OCI-LY7 (cell line): ENCODE measurements around the gene CABCOCO1. TPM values are rescaled to one million over a fixed set of nuclear protein-coding genes. Genes with fewer than 3 reads are reported as not detected.

ENCODE experiments used
- BruUV-seq: library from RNA; stranded (reverse); fragments of 400-500 nt; replicated peaks from 2 replicates; lab custom pipeline; 2021; lab: Mats Ljungman, UMichigan
- CTCF ChIA-PET: fragments of 300-600 bp; sonication (Branson Sonifier 250); formaldehyde crosslinking; loops from one replicate; lab custom pipeline; 2022; ENCODE audit warnings: antibody characterized with exemption; ENCODE audit not compliant: unreplicated experiment; lab: Charles Lee
- POLR2A ChIA-PET: fragments of 300-600 bp; sonication (Branson Sonifier 250); formaldehyde crosslinking; loops from one replicate; lab custom pipeline; 2022; ENCODE audit warnings: antibody characterized with exemption; lab: Charles Lee
- DNase-seq: peaks from one replicate; pipeline ENCODE4 v3.0.0-alpha.2; 2015; ENCODE audit warnings: low spot score
- H2AFZ ChIP-seq: fragments of 200-600 bp; sonication (generic), shearing (Covaris generic); 2 replicates; pipeline ENCODE4 v1.6.1; 2014; ENCODE audit warnings: mild to moderate bottlenecking, antibody characterized with exemption, low read length, moderate library complexity
- H3K27ac ChIP-seq: fragments of 200-600 bp; sonication (generic); 2 replicates; pipeline ENCODE4 v1.5.1; 2014; ENCODE audit warnings: mixed run types, low read depth, mild to moderate bottlenecking, moderate library complexity, low read length, inconsistent platforms; ENCODE audit not compliant: poor library complexity, severe bottlenecking
- H3K36me3 ChIP-seq: fragments of 200-600 bp; sonication (generic); 2 replicates; pipeline ENCODE4 v1.6.1; 2014; ENCODE audit warnings: mild to moderate bottlenecking, antibody characterized with exemption, low read length, moderate library complexity, mixed read lengths; ENCODE audit not compliant: insufficient read depth
- H3K4me1 ChIP-seq: fragments of 200-600 bp; sonication (generic); 2 replicates; pipeline ENCODE4 v1.5.1; 2014; ENCODE audit warnings: mild to moderate bottlenecking, low read length; ENCODE audit not compliant: insufficient read depth, poor library complexity, severe bottlenecking
- H3K4me2 ChIP-seq: fragments of 200-600 bp; sonication (generic); 2 replicates; pipeline ENCODE4 v1.6.1; 2014; ENCODE audit warnings: mild to moderate bottlenecking, low read length
- H3K4me3 ChIP-seq: fragments of 200-600 bp; sonication (generic); 2 replicates; pipeline ENCODE4 v1.5.1; 2014; ENCODE audit warnings: mild to moderate bottlenecking, low read depth, low read length; ENCODE audit not compliant: poor library complexity, severe bottlenecking
- H3K79me2 ChIP-seq: fragments of 200-600 bp; sonication (generic); 2 replicates; pipeline ENCODE4 v1.6.1; 2016; ENCODE audit warnings: low read depth, mild to moderate bottlenecking, low read length, moderate library complexity, mixed read lengths; ENCODE audit not compliant: insufficient read depth
- H3K9me2 ChIP-seq: fragments of 200-600 bp; sonication (generic); 2 replicates; pipeline ENCODE4 v1.6.1; 2016; ENCODE audit warnings: mild to moderate bottlenecking, low read length, mixed read lengths; ENCODE audit not compliant: insufficient read depth
- H3K9me3 ChIP-seq: fragments of 200-600 bp; sonication (generic); 2 replicates; pipeline ENCODE4 v1.6.1; 2014; ENCODE audit warnings: mild to moderate bottlenecking, mixed run types, low read length, mixed read lengths
- H4K20me1 ChIP-seq: fragments of 200-600 bp; sonication (generic); 2 replicates; pipeline ENCODE4 v1.6.1; 2014; ENCODE audit warnings: mild to moderate bottlenecking, antibody characterized with exemption, low read length, moderate library complexity, mixed read lengths; ENCODE audit not compliant: insufficient read depth
- EZH2phosphoT487 ChIP-seq: fragments of 200-600 bp; sonication (generic); IDR thresholded peaks from 2 replicates; pipeline ENCODE4 v1.6.1; 2018; ENCODE audit warnings: low read depth, borderline replicate concordance, mild to moderate bottlenecking, mixed run types, antibody characterized with exemption, low read length, moderate library complexity, mixed read lengths
- intact Hi-C: fragments of 100-400 bp; cut with micrococcal nuclease; formaldehyde crosslinking; loops from one replicate; pipeline ENCODE4 v1.10.0; 2022; ENCODE audit not compliant: unreplicated experiment
- total RNA-seq, 2 experiments: library from RNA; depleted of rRNA in 1 of 2; stranded (reverse); fragments of >200 nt in 1 of 2; shearing (Covaris generic) in 1 of 2; gene quantifications; 2 replicates each; pipeline ENCODE4 v1.2.3, GENCODE V29; 2014 to 2022
- TF ChIP-seq, protein P1 (sequence below): fragments of 200-600 bp; sonication (generic); conservative IDR thresholded peaks from 2 replicates; pipeline ENCODE4 v1.5.1; 2014; ENCODE audit warnings: mild to moderate bottlenecking, antibody characterized with exemption, low read length, moderate library complexity, mixed read lengths

CABCOCO1 gene
- total RNA-seq, 2 experiments from 2014 or later = not detected

DNA sequence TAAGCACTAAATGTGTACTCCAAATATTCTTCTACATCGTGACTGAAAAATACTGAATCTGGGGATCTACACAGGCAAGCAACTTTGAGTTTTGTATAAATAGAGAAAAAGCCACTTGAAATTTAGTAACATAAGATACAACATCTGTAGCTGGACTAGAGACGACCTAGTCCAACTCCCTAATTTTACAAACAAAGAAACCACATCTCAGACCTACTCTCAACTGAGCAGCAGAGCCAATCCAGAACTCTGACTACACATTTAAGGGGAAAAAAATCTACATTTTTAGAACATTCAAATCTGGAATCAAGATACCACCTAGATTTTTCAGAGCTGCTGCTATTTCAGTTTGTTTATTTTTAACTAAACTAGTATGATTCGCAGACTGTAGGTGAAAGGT, 88.9 kb downstream of the CABCOCO1 start:
- TF ChIP-seq, protein P1, sequence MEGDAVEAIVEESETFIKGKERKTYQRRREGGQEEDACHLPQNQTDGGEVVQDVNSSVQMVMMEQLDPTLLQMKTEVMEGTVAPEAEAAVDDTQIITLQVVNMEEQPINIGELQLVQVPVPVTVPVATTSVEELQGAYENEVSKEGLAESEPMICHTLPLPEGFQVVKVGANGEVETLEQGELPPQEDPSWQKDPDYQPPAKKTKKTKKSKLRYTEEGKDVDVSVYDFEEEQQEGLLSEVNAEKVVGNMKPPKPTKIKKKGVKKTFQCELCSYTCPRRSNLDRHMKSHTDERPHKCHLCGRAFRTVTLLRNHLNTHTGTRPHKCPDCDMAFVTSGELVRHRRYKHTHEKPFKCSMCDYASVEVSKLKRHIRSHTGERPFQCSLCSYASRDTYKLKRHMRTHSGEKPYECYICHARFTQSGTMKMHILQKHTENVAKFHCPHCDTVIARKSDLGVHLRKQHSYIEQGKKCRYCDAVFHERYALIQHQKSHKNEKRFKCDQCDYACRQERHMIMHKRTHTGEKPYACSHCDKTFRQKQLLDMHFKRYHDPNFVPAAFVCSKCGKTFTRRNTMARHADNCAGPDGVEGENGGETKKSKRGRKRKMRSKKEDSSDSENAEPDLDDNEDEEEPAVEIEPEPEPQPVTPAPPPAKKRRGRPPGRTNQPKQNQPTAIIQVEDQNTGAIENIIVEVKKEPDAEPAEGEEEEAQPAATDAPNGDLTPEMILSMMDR = no peak
- TF ChIP-seq EZH2phosphoT487 = no peak
- Histone ChIP-seq H3K4me3 (no peak overlapping the region), H3K9me3 (no peaks in the 10 kb centered on the region), H3K27ac (no peak overlapping the region), H3K4me2 (peak overlapping the region; percentile 34), H3K9me2 (no peaks in the 10 kb centered on the region; the same call in 1 of the 2 replicates), H3K4me1 (peaks cover 22% of the 10 kb centered on the region), H4K20me1 (no peaks in the 10 kb centered on the region), H2AFZ (peak overlapping the region; percentile 96), H3K79me2 (no peaks in the 10 kb centered on the region), H3K36me3 (no peaks in the 10 kb centered on the region)
- no peak for DNase-seq
- ChIA-PET CTCF (interaction anchor here (1.2 kb wide), 1 partner anchor 493 kb away, joined by 4 read pairs; no protein-coding TSS in a partner anchor), POLR2A (interaction anchor here (0.7 to 2.6 kb wide), 3 partner anchors 14 to 1370 kb away, joined by 3 to 10 read pairs (median 7); no protein-coding TSS in a partner anchor)
- no TSS peak for BruUV-seq
- intact Hi-C loops = loop anchor here (2.0 to 5.0 kb wide), 3 partner anchors 81 to 493 kb away; partner anchors contain the start of gene ARID5B

DNA sequence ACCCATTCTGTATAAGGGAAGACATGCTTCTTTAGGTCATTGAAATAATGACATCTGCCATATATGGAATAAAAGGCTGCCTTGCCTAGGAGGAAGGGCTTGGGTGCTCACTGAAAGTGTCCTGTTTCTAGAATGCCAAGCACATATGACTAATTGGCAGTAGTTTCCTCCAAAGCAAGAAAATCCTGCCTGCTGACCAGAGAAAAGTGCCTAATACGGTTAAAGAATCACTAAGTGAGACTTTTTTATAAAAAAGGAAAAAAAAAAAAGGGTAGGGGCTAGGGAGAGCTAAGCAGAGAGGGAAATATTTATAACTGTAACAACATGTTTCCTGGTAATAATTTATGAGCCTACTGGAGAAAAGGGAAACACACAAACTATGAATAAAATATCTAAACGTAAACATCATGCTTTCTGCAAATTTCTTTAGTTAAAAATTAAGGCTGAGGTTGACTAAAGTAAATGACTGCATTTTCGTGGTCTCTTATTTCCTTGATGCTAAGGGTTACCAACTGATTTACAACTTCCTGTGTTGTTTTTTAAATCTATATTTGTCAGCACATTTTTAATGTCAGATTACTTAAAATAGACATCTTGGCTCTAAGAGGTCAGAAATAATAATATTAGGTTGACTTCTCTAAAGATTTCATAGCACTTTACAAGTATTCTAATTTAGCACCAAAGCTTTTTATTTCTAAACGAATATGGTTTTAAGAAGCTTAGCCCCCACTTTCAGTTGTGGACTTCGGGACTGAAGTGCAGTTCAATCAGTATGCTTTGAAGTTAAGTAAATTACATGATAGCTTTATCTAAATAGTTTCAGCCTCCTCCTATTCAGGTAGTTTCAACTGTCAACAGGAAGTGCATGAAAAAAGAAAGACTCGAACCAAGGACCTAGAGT, 89.6 kb downstream of the CABCOCO1 start:
- no peak overlapping the region for H3K4me3 ChIP-seq
- BruUV-seq = no TSS peak
- ChIA-PET CTCF (no interaction called here), POLR2A (interaction anchor here (0.7 to 2.6 kb wide), 9 partner anchors 10 to 705 kb away, joined by 3 to 10 read pairs (median 3); no protein-coding TSS in a partner anchor)
- TF ChIP-seq EZH2phosphoT487 = no peak
- TF ChIP-seq, protein P1 = no peak
- no peaks in the 10 kb centered on the region; the same call in 1 of the 2 replicates for H3K9me2 ChIP-seq
- peaks cover 22% of the 10 kb centered on the region for H3K4me1 ChIP-seq
- intact Hi-C loops = loop anchor here (5.0 kb wide), 2 partner anchors 80 to 150 kb away; partner anchors contain the start of gene ARID5B
- peak; percentile 18 for DNase-seq
- H3K79me2 ChIP-seq = no peaks in the 10 kb centered on the region
- no peak overlapping the region for H3K27ac ChIP-seq
- H3K9me3 ChIP-seq = no peaks in the 10 kb centered on the region
- H3K36me3 ChIP-seq = no peaks in the 10 kb centered on the region
- peak overlapping the region; percentile 96 for H2AFZ ChIP-seq
- no peaks in the 10 kb centered on the region for H4K20me1 ChIP-seq
- peak overlapping the region; percentile 34 for H3K4me2 ChIP-seq
